Right lobe of liver (tissue), 6 donors: ENCODE results near the gene SYNPO2L. TPM values are rescaled to one million over a fixed set of nuclear protein-coding genes. Genes with fewer than 3 reads are reported as not detected.

Experiments
- ATAC-seq, 4 donors: fragments of 200-7000 bp; cut with Tn5 transposase; one replicate each; pipeline ENCODE4 v1.9.1; 2020; ENCODE audit warnings: mild to moderate bottlenecking in 4 of 4, moderate library complexity in 4 of 4
- DNase-seq, 3 donors: peaks; one replicate each; pipeline ENCODE4 v3.0.0-alpha.2; 2020
- H3K27ac ChIP-seq, 3 donors: fragments of 200-600 bp; one replicate each; pipeline ENCODE4 v1.8.0; 2022
- H3K27me3 ChIP-seq, 2 donors: fragments of 200-600 bp; one replicate each; pipeline ENCODE4 v1.8.0; 2022
- H3K36me3 ChIP-seq, 4 donors: fragments of 200-600 bp; sonication (generic) in 1 of 4; one replicate each; pipeline versions ENCODE4 v1.5.1 to v1.8.0; 2017 to 2022; ENCODE audit warnings: control low read depth in 1 of 4
- H3K4me1 ChIP-seq, 4 donors: fragments of 200-600 bp; sonication (generic) in 1 of 4; one replicate each; pipeline versions ENCODE4 v1.5.1 to v1.8.0; 2017 to 2022; ENCODE audit warnings: control low read depth in 1 of 4
- H3K4me3 ChIP-seq, 3 donors: fragments of 200-600 bp; one replicate each; pipeline ENCODE4 v1.8.0; 2022
- H3K9me3 ChIP-seq, 4 donors: fragments of 200-600 bp; sonication (generic) in 1 of 4; one replicate each; pipeline versions ENCODE4 v1.5.1 to v1.8.0; 2017 to 2022; ENCODE audit warnings: control low read depth in 1 of 4
- CTCF ChIP-seq, 4 donors: fragments of 200-600 bp in 3 of 4; fragments of 450-650 bp in 1 of 4; IDR thresholded peaks; one replicate each; pipeline versions ENCODE4 v1.5.1 to v1.8.0; 2016 to 2022; ENCODE audit warnings: antibody characterized with exemption in 4 of 4, mild to moderate bottlenecking in 2 of 4
- POLR2A ChIP-seq: fragments of 450-650 bp; IDR thresholded peaks from one replicate; pipeline ENCODE4 v1.6.1; 2017; ENCODE audit warnings: antibody characterized with exemption, mild to moderate bottlenecking
- WGBS: methylation state at CpG from one replicate; pipeline ENCODE4 v1.1.6; 2018; ENCODE audit warnings: low coverage, low lambda C conversion rate; ENCODE audit not compliant: insufficient coverage; ENCODE audit errors: missing lambda C conversion rate; 5-methylcytosine and 5-hydroxymethylcytosine counted together
- intact Hi-C, 2 donors: fragments of 100-400 bp; cut with DNase I; formaldehyde crosslinking; loops; one replicate each; pipeline versions ENCODE4 v1.11.2 to v1.14.1; 2022
- total RNA-seq, 6 experiments: library from RNA; depleted of rRNA in 2 of 6; stranded (reverse); fragments of >200 nt in 2 of 6; fragmentation: NEBNext Ultra II Directional in 3 of 6; extraction: Animal tissue kit (Norgen Biotek cat#: 25700) in 3 of 6; gene quantifications; one replicate each; pipeline versions ENCODE4 v1.1.0 to v1.2.4, GENCODE V29; 2016 to 2023
- donor health status: DM: no; HTN: yes; CAD: no.
- donor health status: DM: no; HTN: no; CAD: no.
- donor health status: DM: no; HTN: no; CAD: no.
- donor health status: DM: no; HTN: yes; CAD: no.
- donor health status: DM: no; HTN: yes; CAD: no.

Gene SYNPO2L
- total RNA-seq, 6 experiments from 2014 or later, result 0.06 to 0.35 (median 0.20) TPM; not detected in 2

GRCh38 chr10:73648975-73649829 is 6.6 kb downstream of the SYNPO2L start:
- WGBS, result 65% methylated on average over 3 of the region's 4 CpGs
- ATAC-seq (peak in 1 of 4 donors; percentile 9), DNase-seq (no peak)
- intact Hi-C loops, result no loop called here
- H3K4me3 ChIP-seq, result no peak overlapping the region
- no peaks in the 10 kb centered on the region for H3K27me3 ChIP-seq
- peaks cover 0 to 5% (median 0%) of the 10 kb centered on the region in 4 donors for H3K4me1 ChIP-seq
- no peaks in the 10 kb centered on the region for H3K9me3 ChIP-seq
- no peak for TF ChIP-seq CTCF (IDR thresholded peaks at IDR 0.05)
- no peak for TF ChIP-seq POLR2A
- no peaks in the 10 kb centered on the region for H3K36me3 ChIP-seq
- no peak overlapping the region for H3K27ac ChIP-seq

- intact Hi-C loops, result no loop called here
- DNase-seq, result no peak
- TF ChIP-seq CTCF (IDR thresholded peaks at IDR 0.05), result no peak
- no peak for TF ChIP-seq POLR2A
- no peak for ATAC-seq
- H3K4me3 ChIP-seq, result peak overlapping the region; percentile 39 to 56 (median 49)
- WGBS, result 19% methylated on average over 13 of the region's 35 CpGs
- no peak overlapping the region for H3K27ac ChIP-seq
- H3K4me1 ChIP-seq, result peaks cover 0 to 5% (median 0%) of the 10 kb centered on the region in 4 donors
- no peaks in the 10 kb centered on the region for H3K9me3 ChIP-seq
- no peaks in the 10 kb centered on the region for H3K36me3 ChIP-seq
- H3K27me3 ChIP-seq, result no peaks in the 10 kb centered on the region
These were observed 7.8 kb downstream of the SYNPO2L start for GRCh38 chr10:73647875-73648651.

GRCh38 chr10:73647211-73647874 is 8.5 kb downstream of the SYNPO2L start:
- Histone ChIP-seq H3K4me3 (peak overlapping the region; percentile 39 to 56 (median 49)), H3K36me3 (no peaks in the 10 kb centered on the region), H3K9me3 (no peaks in the 10 kb centered on the region), H3K27ac (no peak overlapping the region), H3K4me1 (peaks cover 0 to 5% (median 0%) of the 10 kb centered on the region in 4 donors), H3K27me3 (no peaks in the 10 kb centered on the region)
- 22% methylated on average over 14 of the region's 32 CpGs for WGBS
- peak in 1 of 3 donors; percentile 28 for DNase-seq
- no peak for TF ChIP-seq CTCF (IDR thresholded peaks at IDR 0.05)
- intact Hi-C loops, result no loop called here
- ATAC-seq, result peak in 3 of 4 donors; percentile 23

GRCh38 chr10:73646598-73647041 is 9.2 kb downstream of the SYNPO2L start:
- intact Hi-C loops, result no loop called here
- no peaks in the 10 kb centered on the region for H3K9me3 ChIP-seq
- no peak for TF ChIP-seq POLR2A
- H3K36me3 ChIP-seq, result no peaks in the 10 kb centered on the region
- WGBS, result 60% methylated on average over 1 of the region's 9 CpGs
- DNase-seq (no peak), ATAC-seq (no peak)
- no peak overlapping the region for H3K4me3 ChIP-seq
- no peak overlapping the region for H3K27ac ChIP-seq
- peaks cover 0 to 5% (median 0%) of the 10 kb centered on the region in 4 donors for H3K4me1 ChIP-seq
- H3K27me3 ChIP-seq, result no peaks in the 10 kb centered on the region
